AG09309 (cell line): ENCODE data around the gene DIAPH3.

Source experiments
- DNase-seq: peaks from one replicate; pipeline ENCODE4 v3.0.0-alpha.2; 2010; ENCODE audit warnings: low read depth
- H3K4me3 ChIP-seq: 2 replicates; pipeline ENCODE4 v1.5.1; 2011; ENCODE audit warnings: mild to moderate bottlenecking, low read depth, low read length, moderate library complexity; ENCODE audit not compliant: control insufficient read depth
- TF ChIP-seq, protein P1 (sequence below): IDR thresholded peaks from 2 replicates; pipeline ENCODE4 v1.5.1; 2011; ENCODE audit warnings: mild to moderate bottlenecking, low read depth, low read length, inconsistent platforms; ENCODE audit not compliant: insufficient read depth, control insufficient read depth; ENCODE audit errors: missing control alignments

Gene DIAPH3

DNA sequence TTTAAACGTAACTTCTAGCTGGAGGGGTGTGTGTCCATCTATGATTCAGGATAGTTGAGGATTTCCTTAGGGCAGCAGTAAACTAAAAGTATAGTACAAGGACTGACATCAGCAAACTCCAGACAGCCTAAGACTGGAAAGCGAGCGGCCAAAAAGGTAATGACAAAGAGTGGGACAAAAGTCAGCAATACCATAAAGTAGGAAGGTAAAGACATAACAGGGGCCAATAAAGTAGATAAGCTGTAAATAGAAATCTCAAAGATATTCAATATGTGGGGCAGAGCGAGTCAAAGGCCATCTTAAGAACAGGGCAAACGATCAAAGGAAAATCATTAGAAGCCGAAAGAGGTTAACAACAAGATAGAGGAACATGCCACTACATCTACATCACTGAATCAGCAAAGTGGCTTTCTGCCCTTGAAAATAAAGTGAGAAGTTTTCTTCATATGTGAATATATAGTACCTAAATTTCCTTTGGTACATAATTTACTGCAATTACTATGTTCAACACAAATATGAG, 167.2 kb downstream of the DIAPH3 start:
- H3K4me3 ChIP-seq = no peak overlapping the region
- TF ChIP-seq, protein P1, sequence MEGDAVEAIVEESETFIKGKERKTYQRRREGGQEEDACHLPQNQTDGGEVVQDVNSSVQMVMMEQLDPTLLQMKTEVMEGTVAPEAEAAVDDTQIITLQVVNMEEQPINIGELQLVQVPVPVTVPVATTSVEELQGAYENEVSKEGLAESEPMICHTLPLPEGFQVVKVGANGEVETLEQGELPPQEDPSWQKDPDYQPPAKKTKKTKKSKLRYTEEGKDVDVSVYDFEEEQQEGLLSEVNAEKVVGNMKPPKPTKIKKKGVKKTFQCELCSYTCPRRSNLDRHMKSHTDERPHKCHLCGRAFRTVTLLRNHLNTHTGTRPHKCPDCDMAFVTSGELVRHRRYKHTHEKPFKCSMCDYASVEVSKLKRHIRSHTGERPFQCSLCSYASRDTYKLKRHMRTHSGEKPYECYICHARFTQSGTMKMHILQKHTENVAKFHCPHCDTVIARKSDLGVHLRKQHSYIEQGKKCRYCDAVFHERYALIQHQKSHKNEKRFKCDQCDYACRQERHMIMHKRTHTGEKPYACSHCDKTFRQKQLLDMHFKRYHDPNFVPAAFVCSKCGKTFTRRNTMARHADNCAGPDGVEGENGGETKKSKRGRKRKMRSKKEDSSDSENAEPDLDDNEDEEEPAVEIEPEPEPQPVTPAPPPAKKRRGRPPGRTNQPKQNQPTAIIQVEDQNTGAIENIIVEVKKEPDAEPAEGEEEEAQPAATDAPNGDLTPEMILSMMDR = no peak
- DNase-seq = no peak

DNA sequence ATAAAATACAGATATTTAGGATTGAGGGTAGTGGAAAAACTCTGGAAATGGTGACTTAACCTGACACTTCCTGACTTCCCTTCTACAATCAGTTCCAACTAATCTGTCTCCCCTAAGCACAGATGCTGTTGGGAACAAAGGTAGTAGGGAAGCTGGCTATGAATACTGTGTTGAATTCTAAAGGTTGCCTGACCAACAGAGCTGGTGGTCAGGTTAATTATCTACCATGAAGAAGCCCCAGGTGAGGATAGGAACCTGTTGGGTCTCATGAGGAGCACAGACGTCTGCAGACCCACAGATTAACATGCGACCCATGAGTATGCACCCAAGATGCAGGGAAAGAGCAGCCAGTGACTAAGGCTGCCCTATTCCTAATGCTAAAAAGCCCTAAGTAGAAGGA, 172.3 kb downstream of the DIAPH3 start:
- no peak for DNase-seq
- no peak overlapping the region for H3K4me3 ChIP-seq
- TF ChIP-seq, protein P1 = no peak

DNA sequence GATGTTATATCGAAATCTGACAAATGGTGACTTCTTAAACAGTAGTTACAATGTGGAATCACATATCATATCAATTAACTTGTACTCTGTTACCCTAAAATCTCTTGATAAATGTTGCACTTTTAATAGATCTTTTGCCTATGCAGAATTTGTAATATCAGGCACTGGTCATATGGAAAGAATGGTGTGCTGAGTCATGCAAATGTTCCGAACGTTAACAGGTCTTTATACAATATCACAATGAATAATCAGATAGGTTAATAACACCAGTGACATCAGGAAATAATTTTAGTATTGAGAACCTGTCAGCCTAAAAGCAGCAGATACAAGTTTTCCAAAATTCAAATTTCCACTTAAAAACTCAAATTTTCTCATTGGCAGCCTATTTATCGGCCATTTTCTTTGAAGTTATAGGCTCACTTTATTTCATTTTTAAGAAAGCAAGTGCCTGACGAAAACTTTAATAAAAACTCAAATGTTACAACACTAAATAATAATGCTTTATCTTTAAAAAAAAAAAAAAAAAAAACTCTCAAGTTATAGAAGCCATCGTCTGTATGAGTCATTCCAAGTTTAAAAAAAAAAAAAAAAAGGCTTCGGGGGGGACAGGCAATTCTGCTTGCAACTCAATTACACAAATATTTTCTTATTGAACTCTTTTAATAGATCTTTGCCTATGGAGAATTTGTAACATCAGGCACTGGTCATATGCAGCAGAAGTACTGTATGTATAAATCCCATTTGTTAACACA, 180.9 kb downstream of the DIAPH3 start:
- TF ChIP-seq, protein P1 = no peak
- DNase-seq = no peak
- no peak overlapping the region for H3K4me3 ChIP-seq

DNA sequence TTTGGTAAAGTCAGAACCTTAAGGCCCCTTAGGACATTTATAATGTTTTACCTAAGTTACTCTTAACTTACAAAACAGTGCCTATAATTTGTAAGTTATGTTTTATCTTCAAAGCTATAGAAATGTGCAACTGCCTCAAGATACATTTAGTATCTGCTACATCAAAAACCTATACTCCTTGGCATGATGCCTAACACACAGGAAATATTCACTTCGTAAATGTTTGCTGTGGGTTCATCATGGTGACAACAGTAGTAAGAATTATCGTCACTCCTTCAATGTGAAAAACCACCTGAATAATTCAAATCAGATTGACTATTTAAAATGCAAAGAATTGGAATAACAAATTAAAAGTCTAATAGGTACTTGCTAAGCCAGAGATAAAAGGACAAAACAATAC, 184.1 kb downstream of the DIAPH3 start:
- TF ChIP-seq, protein P1 = no peak
- no peak overlapping the region for H3K4me3 ChIP-seq
- no peak for DNase-seq

DNA sequence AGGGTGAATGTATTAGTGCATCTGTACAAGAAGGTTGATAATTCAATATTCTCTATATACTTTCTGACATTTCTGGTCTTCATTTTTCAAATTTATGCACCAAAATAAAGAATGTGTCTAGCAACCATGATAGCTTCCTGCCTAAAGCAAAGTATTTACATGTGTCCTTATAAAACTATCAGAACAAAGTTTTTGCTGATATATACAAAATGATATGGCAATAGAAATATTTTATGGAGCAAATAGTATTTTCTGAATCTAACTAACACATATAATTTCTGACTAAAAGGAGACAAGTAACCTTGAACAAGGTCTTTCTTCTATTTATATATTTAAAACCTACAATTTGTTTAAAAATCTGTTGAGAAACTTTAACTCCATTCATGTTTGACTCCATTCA, 184.9 kb downstream of the DIAPH3 start:
- no peak for DNase-seq
- no peak overlapping the region for H3K4me3 ChIP-seq
- TF ChIP-seq, protein P1 = no peak

DNA sequence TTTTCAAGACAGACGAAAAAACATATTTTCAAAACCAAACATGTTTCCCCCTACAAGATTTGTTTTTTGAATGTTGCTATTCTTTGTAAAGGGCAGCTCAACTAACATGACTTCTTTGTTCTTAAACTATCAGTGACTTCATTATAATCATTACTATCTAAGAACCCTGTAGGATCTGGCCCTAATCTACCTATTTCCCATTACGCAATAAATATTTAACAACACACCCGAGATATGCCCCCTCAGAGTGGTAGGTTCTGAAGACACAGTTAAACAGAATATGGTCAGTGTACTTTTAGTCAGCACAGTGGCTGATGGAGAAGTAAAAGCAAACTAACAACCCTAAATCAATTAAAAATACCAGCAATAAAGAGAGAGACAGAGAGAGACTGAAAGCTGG, 186.9 kb downstream of the DIAPH3 start:
- H3K4me3 ChIP-seq = no peak overlapping the region
- DNase-seq = no peak
- TF ChIP-seq, protein P1 = no peak
